MM.1S (cell line): ENCODE measurements around the gene PRSS36.

ENCODE experiments used
- DNase-seq: peaks from one replicate; pipeline ENCODE4 v3.0.0-alpha.2; 2015
- H2AFZ ChIP-seq: fragments of 300-600 bp; sonication (generic); 2 replicates; pipeline ENCODE4 v1.6.0; 2016; ENCODE audit warnings: antibody characterized with exemption, low read length
- H3F3A ChIP-seq: fragments of 300-600 bp; sonication (generic); 2 replicates; pipeline ENCODE4 v1.6.1; 2016; ENCODE audit warnings: mild to moderate bottlenecking, antibody characterized with exemption, low read length, moderate library complexity, mixed read lengths; ENCODE audit not compliant: insufficient read depth
- H3K27ac ChIP-seq: fragments of 300-600 bp; sonication (generic); 2 replicates; pipeline ENCODE4 v1.5.1; 2016; ENCODE audit warnings: mild to moderate bottlenecking, low read length
- H3K27me3 ChIP-seq: fragments of 300-600 bp; sonication (generic); replicated peaks from 2 replicates; pipeline ENCODE4 v1.6.0; 2016; ENCODE audit warnings: low read length; ENCODE audit not compliant: insufficient read depth
- H3K36me3 ChIP-seq: fragments of 300-600 bp; sonication (generic); replicated peaks from 2 replicates; pipeline ENCODE4 v1.6.1; 2016; ENCODE audit warnings: mild to moderate bottlenecking, low read length, mixed read lengths; ENCODE audit not compliant: insufficient read depth
- H3K4me1 ChIP-seq: fragments of 300-600 bp; sonication (generic); 2 replicates; pipeline ENCODE4 v1.6.1; 2016; ENCODE audit warnings: low read length, mixed read lengths
- H3K4me2 ChIP-seq: fragments of 300-600 bp; sonication (generic); 2 replicates; pipeline ENCODE4 v1.6.0; 2016; ENCODE audit warnings: low read depth, low read length
- H3K4me3 ChIP-seq: fragments of 300-600 bp; sonication (generic); 2 replicates; pipeline ENCODE4 v1.5.1; 2016; ENCODE audit warnings: low read length, mixed read lengths
- H3K79me2 ChIP-seq: fragments of 300-600 bp; sonication (generic); 2 replicates; pipeline ENCODE4 v1.6.1; 2016; ENCODE audit warnings: mixed run types, low read length, mixed read lengths
- H3K9ac ChIP-seq: fragments of 300-600 bp; sonication (generic); 2 replicates; pipeline ENCODE4 v1.6.1; 2016; ENCODE audit warnings: low read length, mixed read lengths
- H3K9me2 ChIP-seq: fragments of 300-600 bp; sonication (generic); replicated peaks from 2 replicates; pipeline ENCODE4 v1.6.1; 2016; ENCODE audit warnings: mild to moderate bottlenecking, low read length, mixed read lengths; ENCODE audit not compliant: insufficient read depth
- H3K9me3 ChIP-seq: fragments of 300-600 bp; sonication (generic); replicated peaks from 2 replicates; pipeline ENCODE4 v1.6.1; 2016; ENCODE audit warnings: mild to moderate bottlenecking, low read length, mixed read lengths; ENCODE audit not compliant: insufficient read depth
- H4K20me1 ChIP-seq: fragments of 300-600 bp; sonication (generic); 2 replicates; pipeline ENCODE4 v1.6.1; 2016; ENCODE audit warnings: mild to moderate bottlenecking, low read length, moderate library complexity, mixed read lengths; ENCODE audit not compliant: insufficient read depth
- EZH2 ChIP-seq: fragments of 300-600 bp; sonication (generic); optimal IDR thresholded peaks from 2 replicates; pipeline ENCODE3; 2017; ENCODE audit warnings: low read depth, mild to moderate bottlenecking, antibody characterized with exemption, low read length, mixed read lengths
- EZH2phosphoT487 ChIP-seq: fragments of 300-600 bp; sonication (generic); IDR thresholded peaks from 2 replicates; pipeline ENCODE4 v1.6.1; 2018; ENCODE audit warnings: antibody characterized with exemption, low read length
- TF ChIP-seq, protein P1 (sequence below): fragments of 300-600 bp; sonication (generic); IDR thresholded peaks from 2 replicates; pipeline ENCODE4 v1.5.1; 2016; ENCODE audit warnings: antibody characterized with exemption, low read length, mixed read lengths

The PRSS36 gene

GRCh38 chr16:31182391-31182790, 32.5 kb upstream of the PRSS36 start:
- no peak for DNase-seq
- Histone ChIP-seq H2AFZ (no peak overlapping the region), H3K27ac (no peak overlapping the region), H3K4me2 (no peak overlapping the region), H3K27me3 (peaks cover 1% of the 10 kb centered on the region; the same call in 1 of the 2 replicates), H3F3A (peaks cover 12% of the 10 kb centered on the region), H3K4me3 (no peak overlapping the region), H3K4me1 (peaks cover 16% of the 10 kb centered on the region), H3K79me2 (peaks cover 72% of the 10 kb centered on the region), H3K36me3 (peaks cover 30% of the 10 kb centered on the region), H3K9me3 (no peaks in the 10 kb centered on the region), H3K9me2 (no peaks in the 10 kb centered on the region), H4K20me1 (peaks cover 41% of the 10 kb centered on the region), H3K9ac (no peak overlapping the region)
- TF ChIP-seq EZH2phosphoT487: no peak
- TF ChIP-seq, protein P1, sequence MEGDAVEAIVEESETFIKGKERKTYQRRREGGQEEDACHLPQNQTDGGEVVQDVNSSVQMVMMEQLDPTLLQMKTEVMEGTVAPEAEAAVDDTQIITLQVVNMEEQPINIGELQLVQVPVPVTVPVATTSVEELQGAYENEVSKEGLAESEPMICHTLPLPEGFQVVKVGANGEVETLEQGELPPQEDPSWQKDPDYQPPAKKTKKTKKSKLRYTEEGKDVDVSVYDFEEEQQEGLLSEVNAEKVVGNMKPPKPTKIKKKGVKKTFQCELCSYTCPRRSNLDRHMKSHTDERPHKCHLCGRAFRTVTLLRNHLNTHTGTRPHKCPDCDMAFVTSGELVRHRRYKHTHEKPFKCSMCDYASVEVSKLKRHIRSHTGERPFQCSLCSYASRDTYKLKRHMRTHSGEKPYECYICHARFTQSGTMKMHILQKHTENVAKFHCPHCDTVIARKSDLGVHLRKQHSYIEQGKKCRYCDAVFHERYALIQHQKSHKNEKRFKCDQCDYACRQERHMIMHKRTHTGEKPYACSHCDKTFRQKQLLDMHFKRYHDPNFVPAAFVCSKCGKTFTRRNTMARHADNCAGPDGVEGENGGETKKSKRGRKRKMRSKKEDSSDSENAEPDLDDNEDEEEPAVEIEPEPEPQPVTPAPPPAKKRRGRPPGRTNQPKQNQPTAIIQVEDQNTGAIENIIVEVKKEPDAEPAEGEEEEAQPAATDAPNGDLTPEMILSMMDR: no peak
- TF ChIP-seq EZH2: no peak

- H3K4me2 ChIP-seq: peak overlapping the region; percentile 96
- peaks cover 16% of the 10 kb centered on the region for H3F3A ChIP-seq
- TF ChIP-seq EZH2 (no peak), EZH2phosphoT487 (no peak)
- TF ChIP-seq, protein P1: no peak
- H4K20me1 ChIP-seq: peaks cover 41% of the 10 kb centered on the region
- H3K27ac ChIP-seq: peak overlapping the region; percentile 68; the same call in 1 of the 2 replicates
- H3K4me3 ChIP-seq: peak overlapping the region; percentile 89
- peaks cover 61% of the 10 kb centered on the region for H3K79me2 ChIP-seq
- H2AFZ ChIP-seq: no peak overlapping the region
- DNase-seq: no peak
- no peaks in the 10 kb centered on the region for H3K9me3 ChIP-seq
- H3K9me2 ChIP-seq: no peaks in the 10 kb centered on the region
- peaks cover 12% of the 10 kb centered on the region for H3K27me3 ChIP-seq
- H3K36me3 ChIP-seq: peaks cover 29% of the 10 kb centered on the region
- H3K9ac ChIP-seq: peak overlapping the region; percentile 96; the same call in 1 of the 2 replicates
- H3K4me1 ChIP-seq: peaks cover 21% of the 10 kb centered on the region
Measured at GRCh38 chr16:31181102-31181830, 31.4 kb upstream of the PRSS36 start.

DNA sequence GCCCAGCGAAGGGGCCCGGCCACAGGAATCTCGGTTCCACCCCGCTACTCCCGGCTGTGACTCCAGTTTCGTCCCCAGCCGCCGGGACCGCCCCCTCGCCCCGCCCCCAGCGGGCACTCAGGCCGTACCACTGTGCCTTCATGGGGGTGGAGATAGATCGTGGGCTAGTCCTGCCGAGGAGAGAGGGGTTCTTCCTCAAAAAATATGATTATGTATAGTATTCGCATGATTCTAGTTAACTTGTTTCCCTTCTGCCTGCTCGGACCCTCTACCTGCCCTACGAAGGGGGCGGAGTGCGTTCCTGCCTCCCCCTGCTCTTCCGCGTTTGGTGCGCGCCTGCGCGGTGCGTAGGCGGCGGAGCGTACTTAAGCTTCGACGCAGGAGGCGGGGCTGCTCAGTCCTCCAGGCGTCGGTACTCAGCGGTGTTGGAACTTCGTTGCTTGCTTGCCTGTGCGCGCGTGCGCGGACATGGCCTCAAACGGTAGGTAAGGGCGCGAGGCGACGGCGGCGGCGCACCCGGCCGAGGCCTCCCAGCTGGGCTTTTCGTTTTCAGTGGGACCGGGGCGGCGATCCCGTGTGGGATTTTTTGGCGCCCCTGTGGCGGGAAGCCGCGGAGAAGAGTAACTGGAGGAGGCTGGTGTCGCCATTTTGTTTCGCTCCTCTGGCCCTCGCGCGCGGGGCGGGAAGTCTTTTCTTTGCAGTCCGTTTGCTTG, 30.0 kb upstream of the PRSS36 start, which contains the start of gene FUS:
Gene FUS (plus strand): TSS at position 393 of the 713 bp plus-strand sequence. CDS start 76 bp downstream, at position 469.
- H2AFZ ChIP-seq: peak within 1 kb of the TSS; percentile 52
- peak within 1 kb of the TSS; percentile 68 for H3K27ac ChIP-seq
- peak within 1 kb of the TSS; percentile 96 for H3K4me2 ChIP-seq
- H3K27me3 ChIP-seq: peaks cover 20% of the 10 kb centered on the region
- H4K20me1 ChIP-seq: peaks cover 34% of the 10 kb centered on the region
- TF ChIP-seq EZH2phosphoT487: no peak
- TF ChIP-seq, protein P1: no peak
- TF ChIP-seq EZH2: no peak
- peaks cover 15% of the 10 kb centered on the region for H3K36me3 ChIP-seq
- H3K9me2 ChIP-seq: no peaks in the 10 kb centered on the region
- H3K4me1 ChIP-seq: peaks cover 21% of the 10 kb centered on the region
- peaks cover 47% of the 10 kb centered on the region for H3K79me2 ChIP-seq
- peak; percentile 94 for DNase-seq
- peaks cover 16% of the 10 kb centered on the region for H3F3A ChIP-seq
- no peaks in the 10 kb centered on the region for H3K9me3 ChIP-seq
- H3K4me3 ChIP-seq: peak within 1 kb of the TSS; percentile 89
- peak within 1 kb of the TSS; percentile 96 for H3K9ac ChIP-seq
